Stimulated activated CD8-positive, alpha-beta memory T cell treated with anti-CD3 and anti-CD28 coated beads, Interleukin-7, amount 100 ng/mL, for 1 hour (primary cell): Measurements from ENCODE around the gene CD27.
"Not testable (repeated sequence)": the region's sequence is repeated elsewhere in the genome, so short reads cannot be mapped to it uniquely, and the experiment has no call there.

Experiments used
- DNase-seq, 2 donors: peaks; one replicate each; pipeline ENCODE4 v3.0.0-alpha.2; 2020; ENCODE audit warnings: low read depth in 2 of 2

CD27 gene

GRCh38 chr12:6488240-6488639, 43.5 kb downstream of the CD27 start:
- no peak for DNase-seq

GRCh38 chr12:6489449-6489848, 44.7 kb downstream of the CD27 start:
- no peak for DNase-seq

GRCh38 chr12:6490673-6491072, 45.9 kb downstream of the CD27 start:
- DNase-seq, result not testable (repeated sequence)

GRCh38 chr12:6492838-6493496, 48.2 kb downstream of the CD27 start, which contains the start of gene MRPL51:
Gene MRPL51 (minus strand): TSS chr12:6493262. CDS start chr12:6493136, 126 bp downstream.
- peak; percentile 85 to 97 for DNase-seq

GRCh38 chr12:6493497-6494257, 48.9 kb downstream of the CD27 start, which contains the start of gene NCAPD2:
Gene NCAPD2 (plus strand): TSS chr12:6494102. CDS start chr12:6495099, 997 bp downstream.
- DNase-seq, result peak; percentile 83 to 85

GRCh38 chr12:6494258-6494743, 49.5 kb downstream of the CD27 start:
- no peak for DNase-seq

- DNase-seq, result no peak
These were observed 50.2 kb downstream of the CD27 start for GRCh38 chr12:6494968-6495367.

- not testable (repeated sequence) for DNase-seq
These were observed 52.5 kb downstream of the CD27 start for GRCh38 chr12:6497291-6497690.

GRCh38 chr12:6500466-6500865, 55.7 kb downstream of the CD27 start:
- DNase-seq, result no peak
